Measurements from ENCODE around the gene EXOSC5. TPM values are rescaled to one million over a fixed set of nuclear protein-coding genes. Genes with fewer than 3 reads are reported as not detected.

The EXOSC5 gene
- total and polyA plus RNA-seq, 9 of the 15 experiments (the other 6 are each of a cell fraction or from before 2014, with no cell fraction given), result 10.9 to 75.5 (median 37.8) TPM

- TF ChIP-seq MTA3 (IDR thresholded peaks at IDR 0.05; ENCODE audit: borderline replicate concordance) (peak; percentile 80; the same call in 1 of the 2 replicates), ZNF561 (CRISPR knock-in tag; conservative IDR thresholded peaks at IDR 0.05) (0 out of 2 replicates have a peak, but pooled peaks have one; percentile 39), TBL1XR1 (IDR thresholded peaks at IDR 0.05; ENCODE audit: low read length in 2 of 2) (peak in 1 of 2 experiments; percentile 32; a peak in 1 of 4 replicates), MTA1 (IDR thresholded peaks at IDR 0.05; ENCODE audit: borderline replicate concordance) (peak; percentile 15; the same call in 1 of the 2 replicates), HCFC1 (IDR thresholded peaks at IDR 0.05; ENCODE audit: low read depth, low read length) (peak; percentile 68), SMARCE1 (IDR thresholded peaks at IDR 0.05) (no peak), AFF1 (IDR thresholded peaks at IDR 0.05; ENCODE audit: low read depth in 1 of 2, partially characterized antibody in 2 of 2) (peak in 1 of 2 experiments; percentile 67), NR4A1 (CRISPR knock-in tag; IDR thresholded peaks at IDR 0.05) (no peak), NR4A1 (tag; IDR thresholded peaks at IDR 0.05) (no peak), MBD2 (IDR thresholded peaks at IDR 0.05; ENCODE audit: borderline replicate concordance, low read depth) (peak; percentile 66), RB1 (IDR thresholded peaks at IDR 0.05; ENCODE audit: low read depth) (no peak; the same call in none of the 2 replicates), CGGBP1 (CRISPR knock-in tag; IDR thresholded peaks at IDR 0.05) (no peak), SAFB (IDR thresholded peaks at IDR 0.05; ENCODE audit: borderline replicate concordance, low read depth, low read length) (no peak), JUN (IDR thresholded peaks at IDR 0.05; ENCODE audit: borderline replicate concordance, low read depth, low read length) (no peak), JUN (CRISPR knock-in tag; IDR thresholded peaks at IDR 0.05; ENCODE audit: borderline replicate concordance) (no peak), CHCHD3 (CRISPR knock-in tag; IDR thresholded peaks at IDR 0.05) (no peak), ELF2 (CRISPR knock-in tag; IDR thresholded peaks at IDR 0.05) (peak; percentile 42; the same call in 1 of the 2 replicates), E2F5 (CRISPR knock-in tag; IDR thresholded peaks at IDR 0.05) (no peak), ZC3H11A (IDR thresholded peaks at IDR 0.05; ENCODE audit: low read depth, low read length) (no peak), IRF9 (tag; IDR thresholded peaks at IDR 0.05) (0 out of 2 replicates have a peak, but pooled peaks have one; percentile 24), ZNF740 (CRISPR knock-in tag; IDR thresholded peaks at IDR 0.05) (no peak), ZNF740 (tag; IDR thresholded peaks at IDR 0.05) (no peak)
Observed at GRCh38 chr19:41439441-41440222, 42.5 kb upstream of the EXOSC5 start, which contains the start of gene DMAC2 (continued).
